Activated CD8-positive, alpha-beta memory T cell treated with anti-CD3 and anti-CD28 coated beads for 48 hours (primary cell): ENCODE data around the gene SENP2.

Source experiments
- DNase-seq, 3 experiments: peaks; one replicate each; pipeline ENCODE4 v3.0.0-alpha.2; 2020; ENCODE audit warnings: low read depth in 2 of 3, low spot score in 2 of 3

Gene SENP2

GRCh38 chr3:185678027-185678426 is 91.9 kb downstream of the SENP2 start:
- no peak for DNase-seq

GRCh38 chr3:185680231-185680630 is 94.1 kb downstream of the SENP2 start:
- no peak for DNase-seq
